ENCODE results near the gene MED12L. TPM values are rescaled to one million over a fixed set of nuclear protein-coding genes. Genes with fewer than 3 reads are reported as not detected.
A peak's percentile ranks its signal among the peaks of the same experiment; 100 is the strongest.

Gene MED12L
- total and polyA plus RNA-seq, 12 donors: 0.03 to 4.5 (median 0.71) TPM

GRCh38 chr3:151267066-151267465, 181.6 kb downstream of the MED12L start:
- intact Hi-C loops (cut with DNase I): loop anchor here in 1 of 10 donors (5.0 kb wide), 1 partner anchor 40 kb away; no protein-coding TSS in a partner anchor
- ATAC-seq (no peak), DNase-seq (no peak)
- 94 to 97% methylated on average over 1 of the region's 1 CpG for WGBS, 2 donors
- Histone ChIP-seq H3K27ac (peak overlapping the region in 5 of 10 donors; percentile 20 to 76 (median 56)), H3K36me3 (no peaks in the 10 kb centered on the region), H3K27me3 (no peaks in the 10 kb centered on the region), H3K4me3 (no peak overlapping the region), H3K9me3 (no peaks in the 10 kb centered on the region), H3K4me1 (peaks cover 0 to 46% (median 5%) of the 10 kb centered on the region in 9 donors)
- no peak for TF ChIP-seq CTCF (IDR thresholded peaks at IDR 0.05)

GRCh38 chr3:151268267-151269235, 183.1 kb downstream of the MED12L start:
- no peak for TF ChIP-seq CTCF (IDR thresholded peaks at IDR 0.05)
- H3K36me3 ChIP-seq: no peaks in the 10 kb centered on the region
- intact Hi-C loops (cut with DNase I): loop anchor here in 1 of 10 donors (5.0 kb wide), 1 partner anchor 41 kb away; no protein-coding TSS in a partner anchor
- H3K4me3 ChIP-seq: no peak overlapping the region
- H3K27me3 ChIP-seq: no peaks in the 10 kb centered on the region
- peaks cover 0 to 46% (median 5%) of the 10 kb centered on the region in 9 donors for H3K4me1 ChIP-seq
- peak overlapping the region in 8 of 10 donors; percentile 3 to 76 (median 36) for H3K27ac ChIP-seq
- ATAC-seq (no peak), DNase-seq (no peak)
- H3K9me3 ChIP-seq: no peaks in the 10 kb centered on the region
- 90 to 92% methylated on average over 11 of the region's 11 CpGs for WGBS, 2 donors

- no peak for ATAC-seq
- no peak for DNase-seq
- Histone ChIP-seq H3K9me3 (no peaks in the 10 kb centered on the region), H3K4me3 (no peak overlapping the region), H3K4me1 (peaks cover 0 to 43% (median 5%) of the 10 kb centered on the region in 9 donors), H3K36me3 (no peaks in the 10 kb centered on the region), H3K27ac (peak overlapping the region in 3 of 10 donors; percentile 3 to 45 (median 27)), H3K27me3 (no peaks in the 10 kb centered on the region)
- intact Hi-C loops (cut with DNase I): loop anchor here in 1 of 10 donors (5.0 kb wide), 1 partner anchor 42 kb away; no protein-coding TSS in a partner anchor
- 45 to 49% methylated on average over 5 of the region's 5 CpGs for WGBS, 2 donors
- TF ChIP-seq CTCF (IDR thresholded peaks at IDR 0.05): no peak
Measured at GRCh38 chr3:151269631-151270030, 184.2 kb downstream of the MED12L start.

- Histone ChIP-seq H3K27ac (peak overlapping the region in 5 of 10 donors; percentile 1 to 68 (median 5)), H3K36me3 (no peaks in the 10 kb centered on the region), H3K9me3 (no peaks in the 10 kb centered on the region), H3K4me3 (peak overlapping the region in 1 of 10 donors; percentile 38), H3K27me3 (no peaks in the 10 kb centered on the region), H3K4me1 (peaks cover 0 to 42% (median 0%) of the 10 kb centered on the region in 9 donors)
- intact Hi-C loops (cut with DNase I): no loop called here
- DNase-seq (no peak), ATAC-seq (no peak)
- no peak for TF ChIP-seq CTCF (IDR thresholded peaks at IDR 0.05)
- WGBS, 2 donors: 57 to 68% methylated on average over 5 of the region's 5 CpGs
Measured at GRCh38 chr3:151275091-151275490, 189.6 kb downstream of the MED12L start.

Data from heart right ventricle (tissue), 16 donors.